ENCODE measurements around the gene CHST14. TPM values are rescaled to one million over a fixed set of nuclear protein-coding genes. Genes with fewer than 3 reads are reported as not detected.

CHST14 gene
- total and polyA plus RNA-seq, 4 donors: 9.8 to 20.0 (median 12.0) TPM

DNA sequence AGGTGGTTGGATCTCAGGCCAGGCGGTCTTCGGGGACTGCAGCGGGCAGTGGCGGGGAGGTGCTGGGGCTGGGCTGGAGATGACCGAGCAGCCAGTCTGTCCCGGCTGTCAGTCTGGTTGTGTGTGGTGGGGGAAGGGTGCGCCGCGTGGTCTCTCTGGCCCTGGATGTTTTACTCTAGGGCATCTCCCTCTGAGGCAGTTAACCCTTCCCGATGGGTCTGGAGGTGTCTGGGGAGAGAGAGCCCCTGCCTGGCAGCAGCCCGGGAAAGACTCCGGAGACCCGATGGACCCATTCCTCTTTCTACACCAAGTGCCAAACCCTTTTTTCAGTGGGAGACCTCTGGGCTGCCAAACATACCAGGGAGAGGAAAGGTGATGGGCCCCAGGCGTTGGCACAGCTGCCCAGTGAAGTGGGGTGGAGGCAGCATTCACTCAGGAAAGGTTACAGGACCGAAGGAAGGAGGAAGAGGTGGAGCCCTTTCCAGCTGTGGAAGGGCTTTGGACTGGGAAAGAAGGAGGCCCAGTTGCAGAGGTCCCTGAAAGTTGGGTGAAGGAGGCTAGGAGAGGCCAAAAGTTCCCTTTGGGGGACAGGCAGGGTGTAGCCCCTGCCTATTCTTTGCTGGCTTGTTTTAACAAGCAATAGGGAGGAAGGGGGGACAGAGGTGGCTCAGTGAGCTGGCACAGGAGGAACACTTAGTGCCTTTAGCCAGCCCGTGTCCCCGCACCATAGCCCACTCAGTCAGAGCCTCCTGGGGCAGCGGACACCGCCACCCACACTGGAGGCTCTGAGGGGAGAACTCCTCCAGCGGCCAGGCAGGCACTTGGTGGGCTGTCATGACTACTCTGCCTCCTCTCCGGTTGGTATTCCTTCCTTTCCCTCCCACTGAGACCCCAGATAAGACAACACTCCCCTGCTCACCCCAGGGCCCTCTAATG is 32.8 kb upstream of the CHST14 start:
- ATAC-seq (ENCODE audit: insufficient read depth, low FRiP score): no peak
- Histone ChIP-seq H3K9ac (ENCODE audit: insufficient read depth in 1 of 2, low read length in 2 of 2) (no peak overlapping the region), H3K4me3 (no peak overlapping the region), H3K36me3 (ENCODE audit: control insufficient read depth in 4 of 4, insufficient read depth in 4 of 4, low read length in 4 of 4) (no peaks in the 10 kb centered on the region), H3K4me1 (ENCODE audit: control insufficient read depth in 5 of 5, insufficient read depth in 5 of 5, low read length in 5 of 5) (peaks cover 0 to 55% (median 21%) of the 10 kb centered on the region in 5 donors), H3K27me3 (ENCODE audit: control insufficient read depth in 3 of 3, insufficient read depth in 3 of 3, low read length in 2 of 3) (peaks cover 0 to 43% (median 23%) of the 10 kb centered on the region in 3 donors), H3K9me3 (ENCODE audit: control insufficient read depth in 4 of 4, insufficient read depth in 3 of 4, low read length in 3 of 4) (no peaks in the 10 kb centered on the region), H3K27ac (ENCODE audit: low read depth in 1 of 2, low read length in 1 of 2) (no peak overlapping the region)
- WGBS, 2 donors: 63 to 69% methylated on average over 21 of the region's 21 CpGs
- TF ChIP-seq, protein P1, sequence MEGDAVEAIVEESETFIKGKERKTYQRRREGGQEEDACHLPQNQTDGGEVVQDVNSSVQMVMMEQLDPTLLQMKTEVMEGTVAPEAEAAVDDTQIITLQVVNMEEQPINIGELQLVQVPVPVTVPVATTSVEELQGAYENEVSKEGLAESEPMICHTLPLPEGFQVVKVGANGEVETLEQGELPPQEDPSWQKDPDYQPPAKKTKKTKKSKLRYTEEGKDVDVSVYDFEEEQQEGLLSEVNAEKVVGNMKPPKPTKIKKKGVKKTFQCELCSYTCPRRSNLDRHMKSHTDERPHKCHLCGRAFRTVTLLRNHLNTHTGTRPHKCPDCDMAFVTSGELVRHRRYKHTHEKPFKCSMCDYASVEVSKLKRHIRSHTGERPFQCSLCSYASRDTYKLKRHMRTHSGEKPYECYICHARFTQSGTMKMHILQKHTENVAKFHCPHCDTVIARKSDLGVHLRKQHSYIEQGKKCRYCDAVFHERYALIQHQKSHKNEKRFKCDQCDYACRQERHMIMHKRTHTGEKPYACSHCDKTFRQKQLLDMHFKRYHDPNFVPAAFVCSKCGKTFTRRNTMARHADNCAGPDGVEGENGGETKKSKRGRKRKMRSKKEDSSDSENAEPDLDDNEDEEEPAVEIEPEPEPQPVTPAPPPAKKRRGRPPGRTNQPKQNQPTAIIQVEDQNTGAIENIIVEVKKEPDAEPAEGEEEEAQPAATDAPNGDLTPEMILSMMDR (IDR thresholded peaks at IDR 0.05; ENCODE audit: control extremely low read depth, extremely low read depth): no peak
- no peak for DNase-seq

DNA sequence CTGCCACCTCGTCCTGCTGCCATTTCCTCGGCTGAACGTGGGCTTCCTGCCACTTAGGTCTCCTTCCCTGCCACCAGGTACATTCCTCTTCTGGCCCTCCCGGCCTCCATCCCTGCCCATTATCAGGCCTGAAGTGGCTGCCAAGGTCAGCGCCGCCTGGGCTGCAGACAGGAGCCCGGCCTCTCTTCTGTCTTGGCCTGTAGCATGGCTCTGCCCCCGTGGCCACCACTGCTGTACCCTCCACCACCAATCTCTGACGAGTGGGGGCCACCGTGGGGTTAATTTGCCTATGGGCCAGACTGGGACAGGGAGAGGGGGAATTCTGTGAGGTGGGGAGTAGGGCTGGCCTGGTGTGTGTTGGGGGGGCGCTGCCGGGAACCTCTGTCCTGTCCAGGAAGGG is 32.1 kb upstream of the CHST14 start:
- Histone ChIP-seq H3K4me1 (ENCODE audit: control insufficient read depth in 5 of 5, insufficient read depth in 5 of 5, low read length in 5 of 5) (peaks cover 2 to 59% (median 24%) of the 10 kb centered on the region in 5 donors), H3K9ac (ENCODE audit: insufficient read depth in 1 of 2, low read length in 2 of 2) (no peak overlapping the region), H3K27me3 (ENCODE audit: control insufficient read depth in 3 of 3, insufficient read depth in 3 of 3, low read length in 2 of 3) (peaks cover 0 to 42% (median 23%) of the 10 kb centered on the region in 3 donors), H3K4me3 (no peak overlapping the region), H3K9me3 (ENCODE audit: control insufficient read depth in 4 of 4, insufficient read depth in 3 of 4, low read length in 3 of 4) (no peaks in the 10 kb centered on the region), H3K27ac (ENCODE audit: low read depth in 1 of 2, low read length in 1 of 2) (no peak overlapping the region), H3K36me3 (ENCODE audit: control insufficient read depth in 4 of 4, insufficient read depth in 4 of 4, low read length in 4 of 4) (no peaks in the 10 kb centered on the region)
- 58 to 67% methylated on average over 12 of the region's 12 CpGs for WGBS, 2 donors
- no peak for DNase-seq
- ATAC-seq (ENCODE audit: insufficient read depth, low FRiP score): no peak
- TF ChIP-seq, protein P1 (IDR thresholded peaks at IDR 0.05; ENCODE audit: control extremely low read depth, extremely low read depth): no peak

DNA sequence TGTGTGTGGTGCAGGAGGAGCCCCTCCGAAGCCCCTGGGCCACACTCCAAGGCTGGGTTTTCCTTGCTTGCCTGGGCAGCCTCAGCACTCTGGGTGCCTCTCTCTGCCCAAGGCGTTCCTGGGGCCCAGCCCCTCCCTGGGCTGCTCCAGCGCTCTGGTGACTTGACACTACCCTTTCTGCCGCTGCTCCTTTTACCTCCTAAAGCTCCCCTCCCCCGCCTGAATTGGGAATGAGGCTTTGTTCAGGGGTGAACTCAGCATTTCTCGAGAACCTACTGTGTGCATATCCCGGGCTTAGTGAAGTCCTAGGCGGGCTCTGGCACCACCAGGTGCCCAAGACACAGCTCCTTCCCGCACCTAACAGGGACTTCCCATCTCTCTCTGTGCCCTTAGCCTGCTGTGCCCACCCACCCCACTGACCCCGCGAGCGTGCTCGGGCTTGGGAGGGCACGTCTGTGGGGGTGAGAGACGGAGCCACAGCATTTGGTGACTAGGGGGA is 31.3 kb upstream of the CHST14 start:
- Histone ChIP-seq H3K27ac (ENCODE audit: low read depth in 1 of 2, low read length in 1 of 2) (no peak overlapping the region), H3K36me3 (ENCODE audit: control insufficient read depth in 4 of 4, insufficient read depth in 4 of 4, low read length in 4 of 4) (no peaks in the 10 kb centered on the region), H3K4me3 (no peak overlapping the region), H3K4me1 (ENCODE audit: control insufficient read depth in 5 of 5, insufficient read depth in 5 of 5, low read length in 5 of 5) (peaks cover 2 to 61% (median 26%) of the 10 kb centered on the region in 5 donors), H3K27me3 (ENCODE audit: control insufficient read depth in 3 of 3, insufficient read depth in 3 of 3, low read length in 2 of 3) (peaks cover 0 to 38% (median 23%) of the 10 kb centered on the region in 3 donors), H3K9me3 (ENCODE audit: control insufficient read depth in 4 of 4, insufficient read depth in 3 of 4, low read length in 3 of 4) (no peaks in the 10 kb centered on the region), H3K9ac (ENCODE audit: insufficient read depth in 1 of 2, low read length in 2 of 2) (no peak overlapping the region)
- 13 to 15% methylated on average over 15 of the region's 15 CpGs for WGBS, 2 donors
- DNase-seq: peak in 1 of 3 donors; percentile 24
- ATAC-seq (ENCODE audit: insufficient read depth, low FRiP score): no peak
- TF ChIP-seq, protein P1 (IDR thresholded peaks at IDR 0.05; ENCODE audit: control extremely low read depth, extremely low read depth): no peak

Measured in lung (tissue), 12 donors.